ENCODE results near the gene FBXL7.

The FBXL7 gene

GRCh38 chr5:15737871-15738664, 238.1 kb downstream of the FBXL7 start:
- no peak overlapping the region for H3K4me2 ChIP-seq (ENCODE audit: low read length)
- H3K9me3 ChIP-seq (ENCODE audit: low read length): no peaks in the 10 kb centered on the region
- H3K4me3 ChIP-seq (ENCODE audit: low read depth, low read length, poor library complexity, severe bottlenecking): no peak overlapping the region
- H3K36me3 ChIP-seq (ENCODE audit: insufficient read depth, low read length): no peaks in the 10 kb centered on the region
- no peaks in the 10 kb centered on the region for H3K27me3 ChIP-seq (ENCODE audit: insufficient read depth, low read length)
- no peak overlapping the region for H2AFZ ChIP-seq (ENCODE audit: low read length)
- no peak overlapping the region for H3K27ac ChIP-seq (ENCODE audit: low read depth, low read length, poor library complexity, severe bottlenecking)
- H3K9ac ChIP-seq (ENCODE audit: low read length): no peak overlapping the region
- H3K9me2 ChIP-seq (ENCODE audit: low read depth, low read length): no peaks in the 10 kb centered on the region
- H3K4me1 ChIP-seq (ENCODE audit: insufficient read depth, low read length, severe bottlenecking): no peaks in the 10 kb centered on the region
- no peaks in the 10 kb centered on the region for H3K79me2 ChIP-seq (ENCODE audit: insufficient read depth, low read length)
- TF ChIP-seq CTCF (IDR thresholded peaks at IDR 0.05; ENCODE audit: low read length) (no peak), EZH2 (IDR thresholded peaks at IDR 0.05; ENCODE audit: borderline replicate concordance, low read length) (no peak)
- no peaks in the 10 kb centered on the region for H4K20me1 ChIP-seq (ENCODE audit: insufficient read depth, low read length)
- H3F3A ChIP-seq (ENCODE audit: insufficient read depth, low read length): no peaks in the 10 kb centered on the region

GRCh38 chr5:15740383-15740782, 240.4 kb downstream of the FBXL7 start:
- H3K79me2 ChIP-seq (ENCODE audit: insufficient read depth, low read length): no peaks in the 10 kb centered on the region
- H3K36me3 ChIP-seq (ENCODE audit: insufficient read depth, low read length): no peaks in the 10 kb centered on the region
- no peak overlapping the region for H3K4me3 ChIP-seq (ENCODE audit: low read depth, low read length, poor library complexity, severe bottlenecking)
- H3K9me2 ChIP-seq (ENCODE audit: low read depth, low read length): no peaks in the 10 kb centered on the region
- no peaks in the 10 kb centered on the region for H3K9me3 ChIP-seq (ENCODE audit: low read length)
- H3K27me3 ChIP-seq (ENCODE audit: insufficient read depth, low read length): no peaks in the 10 kb centered on the region
- H3K4me1 ChIP-seq (ENCODE audit: insufficient read depth, low read length, severe bottlenecking): no peaks in the 10 kb centered on the region
- H3K27ac ChIP-seq (ENCODE audit: low read depth, low read length, poor library complexity, severe bottlenecking): no peak overlapping the region
- H2AFZ ChIP-seq (ENCODE audit: low read length): no peak overlapping the region
- H3K9ac ChIP-seq (ENCODE audit: low read length): no peak overlapping the region
- H3K4me2 ChIP-seq (ENCODE audit: low read length): no peak overlapping the region
- H4K20me1 ChIP-seq (ENCODE audit: insufficient read depth, low read length): no peaks in the 10 kb centered on the region
- H3F3A ChIP-seq (ENCODE audit: insufficient read depth, low read length): no peaks in the 10 kb centered on the region
- TF ChIP-seq EZH2 (IDR thresholded peaks at IDR 0.05; ENCODE audit: borderline replicate concordance, low read length) (no peak), CTCF (IDR thresholded peaks at IDR 0.05; ENCODE audit: low read length) (no peak)

GRCh38 chr5:15741591-15741990, 241.6 kb downstream of the FBXL7 start:
- Histone ChIP-seq H2AFZ (ENCODE audit: low read length) (no peak overlapping the region), H3K4me2 (ENCODE audit: low read length) (no peak overlapping the region), H4K20me1 (ENCODE audit: insufficient read depth, low read length) (no peaks in the 10 kb centered on the region), H3K9ac (ENCODE audit: low read length) (no peak overlapping the region), H3K27me3 (ENCODE audit: insufficient read depth, low read length) (no peaks in the 10 kb centered on the region), H3K4me3 (ENCODE audit: low read depth, low read length, poor library complexity, severe bottlenecking) (no peak overlapping the region), H3K9me3 (ENCODE audit: low read length) (no peaks in the 10 kb centered on the region), H3K4me1 (ENCODE audit: insufficient read depth, low read length, severe bottlenecking) (no peaks in the 10 kb centered on the region), H3K27ac (ENCODE audit: low read depth, low read length, poor library complexity, severe bottlenecking) (no peak overlapping the region), H3K79me2 (ENCODE audit: insufficient read depth, low read length) (no peaks in the 10 kb centered on the region), H3K9me2 (ENCODE audit: low read depth, low read length) (no peaks in the 10 kb centered on the region), H3F3A (ENCODE audit: insufficient read depth, low read length) (no peaks in the 10 kb centered on the region), H3K36me3 (ENCODE audit: insufficient read depth, low read length) (no peaks in the 10 kb centered on the region)
- TF ChIP-seq EZH2 (IDR thresholded peaks at IDR 0.05; ENCODE audit: borderline replicate concordance, low read length) (no peak), CTCF (IDR thresholded peaks at IDR 0.05; ENCODE audit: low read length) (no peak)
